ENCODE results near the gene CDH22. TPM values are rescaled to one million over a fixed set of nuclear protein-coding genes. Genes with fewer than 3 reads are reported as not detected.
A peak's percentile ranks its signal among the peaks of the same experiment; 100 is the strongest.

CDH22 gene
- total RNA-seq, 1 donor from 2014 or later = 0.13 TPM

- H3K9me3 ChIP-seq (ENCODE audit: low read depth) = no peaks in the 10 kb centered on the region
- H3K4me3 Mint-ChIP-seq = no peak overlapping the region
- TF ChIP-seq CTCF (IDR thresholded peaks at IDR 0.05) = no peak
- TF ChIP-seq EZH2phosphoT487 (IDR thresholded peaks at IDR 0.05) = no peak
- TF ChIP-seq EZH2 (IDR thresholded peaks at IDR 0.05) = no peak
- peaks cover 19% of the 10 kb centered on the region for H3K4me1 ChIP-seq
- H2AFZ ChIP-seq (replicated peaks) = no peak overlapping the region
- no peaks in the 10 kb centered on the region for H3K27me3 ChIP-seq
- H3K9ac ChIP-seq = no peak overlapping the region
- no peak overlapping the region for H3K4me3 ChIP-seq
- peaks cover 19% of the 10 kb centered on the region for H3F3A ChIP-seq (ENCODE audit: low read depth)
- H3K79me2 ChIP-seq (ENCODE audit: low read depth) = no peaks in the 10 kb centered on the region
- no peak overlapping the region for H3K4me2 ChIP-seq
- H3K36me3 ChIP-seq = no peaks in the 10 kb centered on the region
- no peaks in the 10 kb centered on the region for H3K36me3 Mint-ChIP-seq
- no peaks in the 10 kb centered on the region for H3K9me3 Mint-ChIP-seq
- no peak overlapping the region for H3K27ac Mint-ChIP-seq
- DNase-seq (ENCODE audit: low spot score) = no peak
- H3K27ac ChIP-seq = no peak overlapping the region
- H3K27me3 Mint-ChIP-seq (ENCODE audit: insufficient read depth, low read depth) = peaks cover 12% of the 10 kb centered on the region
- no peaks in the 10 kb centered on the region for H4K20me1 ChIP-seq (ENCODE audit: low read depth)
- H3K4me1 Mint-ChIP-seq = peaks cover 33% of the 10 kb centered on the region
These were observed 112.8 kb downstream of the CDH22 start for GRCh38 chr20:46195264-46196036.

DNA sequence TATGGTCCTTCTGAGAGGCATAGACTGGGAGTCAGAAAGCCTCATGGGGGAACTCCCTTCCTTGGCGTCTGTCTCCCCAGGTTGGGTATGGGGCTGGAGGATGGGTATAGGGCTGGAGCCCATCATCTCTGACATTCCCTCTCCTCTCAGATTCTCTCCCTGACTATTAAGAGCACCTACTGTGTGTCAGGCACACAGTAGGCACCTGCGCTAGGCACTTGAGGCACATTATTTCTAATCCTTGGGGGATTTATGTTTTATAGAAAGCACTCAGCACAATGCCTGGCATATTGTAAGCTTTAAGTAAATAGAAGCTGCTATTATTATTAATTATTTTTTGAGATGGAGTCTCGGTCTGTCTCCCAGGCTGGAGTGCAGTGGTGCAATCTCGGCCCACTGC is 113.9 kb downstream of the CDH22 start:
- Histone ChIP-seq H3K9me3 (ENCODE audit: low read depth) (no peaks in the 10 kb centered on the region), H3K27ac (no peak overlapping the region), H3K36me3 (no peaks in the 10 kb centered on the region), H3K9ac (no peak overlapping the region), H3F3A (ENCODE audit: low read depth) (peaks cover 17% of the 10 kb centered on the region), H2AFZ (replicated peaks) (no peak overlapping the region), H4K20me1 (ENCODE audit: low read depth) (no peaks in the 10 kb centered on the region), H3K4me1 (peaks cover 19% of the 10 kb centered on the region), H3K4me2 (no peak overlapping the region), H3K27me3 (no peaks in the 10 kb centered on the region), H3K4me3 (no peak overlapping the region), H3K79me2 (ENCODE audit: low read depth) (no peaks in the 10 kb centered on the region)
- H3K27me3 Mint-ChIP-seq (ENCODE audit: insufficient read depth, low read depth) = peaks cover 12% of the 10 kb centered on the region
- no peaks in the 10 kb centered on the region for H3K9me3 Mint-ChIP-seq
- H3K27ac Mint-ChIP-seq = no peak overlapping the region
- TF ChIP-seq EZH2phosphoT487 (IDR thresholded peaks at IDR 0.05) = no peak
- no peak for TF ChIP-seq EZH2 (IDR thresholded peaks at IDR 0.05)
- TF ChIP-seq CTCF (IDR thresholded peaks at IDR 0.05) = no peak
- DNase-seq (ENCODE audit: low spot score) = no peak
- no peak overlapping the region for H3K4me3 Mint-ChIP-seq
- H3K36me3 Mint-ChIP-seq = no peaks in the 10 kb centered on the region
- peaks cover 32% of the 10 kb centered on the region for H3K4me1 Mint-ChIP-seq

DNA sequence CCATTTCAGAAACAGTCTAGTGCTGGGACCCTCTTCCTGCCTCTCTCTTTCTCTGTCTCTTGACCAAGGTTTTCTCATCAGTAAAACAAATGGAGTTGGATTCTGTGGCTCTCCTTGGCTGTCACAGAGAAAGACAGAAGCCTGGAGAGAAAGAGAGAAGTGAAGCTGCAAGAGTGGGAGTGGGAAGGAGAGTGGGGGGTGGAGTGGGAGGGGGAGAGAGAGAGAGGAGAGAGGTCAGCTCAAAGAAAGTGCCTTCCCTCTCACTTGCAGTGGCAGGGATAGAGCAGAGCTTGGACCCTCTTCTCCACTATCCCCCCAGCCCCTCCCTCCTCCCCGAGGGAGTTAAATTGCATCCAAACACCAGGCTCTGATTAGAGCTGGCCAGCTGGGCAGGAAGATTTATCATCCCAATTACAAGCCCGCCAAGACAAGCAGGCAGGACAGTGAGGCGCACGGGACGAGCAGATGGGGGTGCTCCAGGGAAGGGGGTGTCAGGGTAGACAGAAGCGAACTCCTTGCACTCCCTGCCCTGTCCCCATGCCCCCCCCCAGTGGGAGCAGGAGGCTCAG is 115.8 kb downstream of the CDH22 start:
- no peaks in the 10 kb centered on the region for H3K36me3 Mint-ChIP-seq
- H3K27ac Mint-ChIP-seq = no peak overlapping the region
- H3K4me1 Mint-ChIP-seq = peaks cover 20% of the 10 kb centered on the region
- H4K20me1 ChIP-seq (ENCODE audit: low read depth) = no peaks in the 10 kb centered on the region
- no peaks in the 10 kb centered on the region for H3K79me2 ChIP-seq (ENCODE audit: low read depth)
- peak; percentile 71 for DNase-seq (ENCODE audit: low spot score)
- peaks cover 3% of the 10 kb centered on the region for H3F3A ChIP-seq (ENCODE audit: low read depth)
- no peak overlapping the region for H3K4me3 Mint-ChIP-seq
- no peaks in the 10 kb centered on the region for H3K36me3 ChIP-seq
- no peak overlapping the region for H3K4me3 ChIP-seq
- no peaks in the 10 kb centered on the region for H3K27me3 ChIP-seq
- peaks cover 14% of the 10 kb centered on the region for H3K27me3 Mint-ChIP-seq (ENCODE audit: insufficient read depth, low read depth)
- no peak overlapping the region for H3K9ac ChIP-seq
- H3K4me1 ChIP-seq = peaks cover 20% of the 10 kb centered on the region
- H3K9me3 Mint-ChIP-seq = no peaks in the 10 kb centered on the region
- no peaks in the 10 kb centered on the region for H3K9me3 ChIP-seq (ENCODE audit: low read depth)
- no peak overlapping the region for H3K27ac ChIP-seq
- peak overlapping the region; percentile 54 for H3K4me2 ChIP-seq
- TF ChIP-seq CTCF (IDR thresholded peaks at IDR 0.05) (no peak), EZH2phosphoT487 (IDR thresholded peaks at IDR 0.05) (no peak), EZH2 (IDR thresholded peaks at IDR 0.05) (no peak)
- no peak overlapping the region for H2AFZ ChIP-seq (replicated peaks)
